Measurements from ENCODE around the gene IL12RB2.
"Not testable (repeated sequence)": the region's sequence is repeated elsewhere in the genome, so short reads cannot be mapped to it uniquely, and the experiment has no call there.

Gene IL12RB2

GRCh38 chr1:67383999-67384638 lies 76.4 kb downstream of the IL12RB2 start:
- Histone ChIP-seq H3K9ac (ENCODE audit: low read depth in 1 of 2, low read length in 2 of 2) (no peak overlapping the region), H3K4me3 (ENCODE audit: low read length in 2 of 2) (no peak overlapping the region), H3K9me3 (ENCODE audit: control insufficient read depth in 2 of 2, low read length in 2 of 2) (peaks cover 0 to 2% of the 10 kb centered on the region in 2 donors), H3K4me1 (ENCODE audit: control insufficient read depth in 2 of 2, insufficient read depth in 2 of 2, low read length in 2 of 2) (no peaks in the 10 kb centered on the region), H3K27me3 (ENCODE audit: control insufficient read depth in 2 of 2, insufficient read depth in 2 of 2, low read length in 2 of 2) (no peaks in the 10 kb centered on the region), H3K27ac (ENCODE audit: low read depth in 2 of 2, low read length in 2 of 2) (no peak overlapping the region), H3K36me3 (ENCODE audit: control insufficient read depth in 2 of 2, insufficient read depth in 2 of 2, low read length in 2 of 2) (no peaks in the 10 kb centered on the region)

- peaks cover 0 to 3% of the 10 kb centered on the region in 2 donors for H3K4me1 ChIP-seq (ENCODE audit: control insufficient read depth in 2 of 2, insufficient read depth in 2 of 2, low read length in 2 of 2)
- H3K27me3 ChIP-seq (ENCODE audit: control insufficient read depth in 2 of 2, insufficient read depth in 2 of 2, low read length in 2 of 2), result no peaks in the 10 kb centered on the region
- H3K4me3 ChIP-seq (ENCODE audit: low read length in 2 of 2), result no peak overlapping the region
- no peak overlapping the region for H3K9ac ChIP-seq (ENCODE audit: low read depth in 1 of 2, low read length in 2 of 2)
- no peaks in the 10 kb centered on the region for H3K9me3 ChIP-seq (ENCODE audit: control insufficient read depth in 2 of 2, low read length in 2 of 2)
- H3K36me3 ChIP-seq (ENCODE audit: control insufficient read depth in 2 of 2, insufficient read depth in 2 of 2, low read length in 2 of 2), result no peaks in the 10 kb centered on the region
- no peak overlapping the region for H3K27ac ChIP-seq (ENCODE audit: low read depth in 2 of 2, low read length in 2 of 2)
These were observed 82.6 kb downstream of the IL12RB2 start for GRCh38 chr1:67390041-67390887.

- Histone ChIP-seq H3K9ac (ENCODE audit: low read depth in 1 of 2, low read length in 2 of 2) (no peak overlapping the region), H3K4me1 (ENCODE audit: control insufficient read depth in 2 of 2, insufficient read depth in 2 of 2, low read length in 2 of 2) (peaks cover 0 to 3% of the 10 kb centered on the region in 2 donors), H3K27me3 (ENCODE audit: control insufficient read depth in 2 of 2, insufficient read depth in 2 of 2, low read length in 2 of 2) (no peaks in the 10 kb centered on the region), H3K36me3 (ENCODE audit: control insufficient read depth in 2 of 2, insufficient read depth in 2 of 2, low read length in 2 of 2) (peaks cover 0 to 4% of the 10 kb centered on the region in 2 donors), H3K4me3 (ENCODE audit: low read length in 2 of 2) (no peak overlapping the region), H3K9me3 (ENCODE audit: control insufficient read depth in 2 of 2, low read length in 2 of 2) (no peaks in the 10 kb centered on the region), H3K27ac (ENCODE audit: low read depth in 2 of 2, low read length in 2 of 2) (no peak overlapping the region)
These were observed 85.6 kb downstream of the IL12RB2 start for GRCh38 chr1:67393240-67393639.

- Histone ChIP-seq H3K4me1 (ENCODE audit: control insufficient read depth in 2 of 2, insufficient read depth in 2 of 2, low read length in 2 of 2) (peaks cover 0 to 3% of the 10 kb centered on the region in 2 donors), H3K9ac (ENCODE audit: low read depth in 1 of 2, low read length in 2 of 2) (no peak overlapping the region), H3K4me3 (ENCODE audit: low read length in 2 of 2) (no peak overlapping the region), H3K27me3 (ENCODE audit: control insufficient read depth in 2 of 2, insufficient read depth in 2 of 2, low read length in 2 of 2) (no peaks in the 10 kb centered on the region), H3K36me3 (ENCODE audit: control insufficient read depth in 2 of 2, insufficient read depth in 2 of 2, low read length in 2 of 2) (peaks cover 0 to 4% of the 10 kb centered on the region in 2 donors), H3K9me3 (ENCODE audit: control insufficient read depth in 2 of 2, low read length in 2 of 2) (no peaks in the 10 kb centered on the region), H3K27ac (ENCODE audit: low read depth in 2 of 2, low read length in 2 of 2) (no peak overlapping the region)
These were observed 86.1 kb downstream of the IL12RB2 start for GRCh38 chr1:67393737-67394136.

GRCh38 chr1:67394548-67394947 lies 86.9 kb downstream of the IL12RB2 start:
- Histone ChIP-seq H3K4me3 (ENCODE audit: low read length in 2 of 2) (no peak overlapping the region), H3K4me1 (ENCODE audit: control insufficient read depth in 2 of 2, insufficient read depth in 2 of 2, low read length in 2 of 2) (peaks cover 0 to 3% of the 10 kb centered on the region in 2 donors), H3K36me3 (ENCODE audit: control insufficient read depth in 2 of 2, insufficient read depth in 2 of 2, low read length in 2 of 2) (peaks cover 0 to 4% of the 10 kb centered on the region in 2 donors), H3K9me3 (ENCODE audit: control insufficient read depth in 2 of 2, low read length in 2 of 2) (no peaks in the 10 kb centered on the region), H3K27ac (ENCODE audit: low read depth in 2 of 2, low read length in 2 of 2) (no peak overlapping the region), H3K27me3 (ENCODE audit: control insufficient read depth in 2 of 2, insufficient read depth in 2 of 2, low read length in 2 of 2) (no peaks in the 10 kb centered on the region), H3K9ac (ENCODE audit: low read depth in 1 of 2, low read length in 2 of 2) (no peak overlapping the region)

- H3K27ac ChIP-seq (ENCODE audit: low read depth in 2 of 2, low read length in 2 of 2), result no peak overlapping the region
- no peaks in the 10 kb centered on the region for H3K9me3 ChIP-seq (ENCODE audit: control insufficient read depth in 2 of 2, low read length in 2 of 2)
- no peak overlapping the region for H3K9ac ChIP-seq (ENCODE audit: low read depth in 1 of 2, low read length in 2 of 2)
- H3K36me3 ChIP-seq (ENCODE audit: control insufficient read depth in 2 of 2, insufficient read depth in 2 of 2, low read length in 2 of 2), result peaks cover 0 to 4% of the 10 kb centered on the region in 2 donors
- H3K4me1 ChIP-seq (ENCODE audit: control insufficient read depth in 2 of 2, insufficient read depth in 2 of 2, low read length in 2 of 2), result no peaks in the 10 kb centered on the region
- H3K4me3 ChIP-seq (ENCODE audit: low read length in 2 of 2), result no peak overlapping the region
- no peaks in the 10 kb centered on the region for H3K27me3 ChIP-seq (ENCODE audit: control insufficient read depth in 2 of 2, insufficient read depth in 2 of 2, low read length in 2 of 2)
These were observed 91.7 kb downstream of the IL12RB2 start for GRCh38 chr1:67399199-67399993.

GRCh38 chr1:67400029-67400786 lies 92.5 kb downstream of the IL12RB2 start:
- not testable (repeated sequence) for H3K27me3 ChIP-seq (ENCODE audit: control insufficient read depth in 2 of 2, insufficient read depth in 2 of 2, low read length in 2 of 2); H3K36me3 ChIP-seq (ENCODE audit: control insufficient read depth in 2 of 2, insufficient read depth in 2 of 2, low read length in 2 of 2); H3K27ac ChIP-seq (ENCODE audit: low read depth in 2 of 2, low read length in 2 of 2); H3K4me1 ChIP-seq (ENCODE audit: control insufficient read depth in 2 of 2, insufficient read depth in 2 of 2, low read length in 2 of 2); H3K4me3 ChIP-seq (ENCODE audit: low read length in 2 of 2); H3K9ac ChIP-seq (ENCODE audit: low read depth in 1 of 2, low read length in 2 of 2); H3K9me3 ChIP-seq (ENCODE audit: control insufficient read depth in 2 of 2, low read length in 2 of 2)

GRCh38 chr1:67401443-67401842 lies 93.8 kb downstream of the IL12RB2 start:
- no peaks in the 10 kb centered on the region for H3K4me1 ChIP-seq (ENCODE audit: control insufficient read depth in 2 of 2, insufficient read depth in 2 of 2, low read length in 2 of 2)
- no peak overlapping the region for H3K4me3 ChIP-seq (ENCODE audit: low read length in 2 of 2)
- no peaks in the 10 kb centered on the region for H3K27me3 ChIP-seq (ENCODE audit: control insufficient read depth in 2 of 2, insufficient read depth in 2 of 2, low read length in 2 of 2)
- H3K9ac ChIP-seq (ENCODE audit: low read depth in 1 of 2, low read length in 2 of 2), result no peak overlapping the region
- H3K36me3 ChIP-seq (ENCODE audit: control insufficient read depth in 2 of 2, insufficient read depth in 2 of 2, low read length in 2 of 2), result no peaks in the 10 kb centered on the region
- H3K27ac ChIP-seq (ENCODE audit: low read depth in 2 of 2, low read length in 2 of 2), result no peak overlapping the region
- H3K9me3 ChIP-seq (ENCODE audit: control insufficient read depth in 2 of 2, low read length in 2 of 2), result no peaks in the 10 kb centered on the region

- no peak overlapping the region for H3K9ac ChIP-seq (ENCODE audit: low read depth in 1 of 2, low read length in 2 of 2)
- H3K27me3 ChIP-seq (ENCODE audit: control insufficient read depth in 2 of 2, insufficient read depth in 2 of 2, low read length in 2 of 2), result no peaks in the 10 kb centered on the region
- no peak overlapping the region for H3K4me3 ChIP-seq (ENCODE audit: low read length in 2 of 2)
- H3K27ac ChIP-seq (ENCODE audit: low read depth in 2 of 2, low read length in 2 of 2), result no peak overlapping the region
- H3K4me1 ChIP-seq (ENCODE audit: control insufficient read depth in 2 of 2, insufficient read depth in 2 of 2, low read length in 2 of 2), result no peaks in the 10 kb centered on the region
- no peaks in the 10 kb centered on the region for H3K9me3 ChIP-seq (ENCODE audit: control insufficient read depth in 2 of 2, low read length in 2 of 2)
- H3K36me3 ChIP-seq (ENCODE audit: control insufficient read depth in 2 of 2, insufficient read depth in 2 of 2, low read length in 2 of 2), result peaks cover 0 to under 1% of the 10 kb centered on the region in 2 donors
These were observed 96.5 kb downstream of the IL12RB2 start for GRCh38 chr1:67404212-67404620.
